SW480 (cell line): ENCODE results near the gene ST3GAL2.
"Not testable (repeated sequence)": the region's sequence is repeated elsewhere in the genome, so short reads cannot be mapped to it uniquely, and the experiment has no call there.

Source experiments
- DNase-seq: peaks from one replicate; pipeline ENCODE4 v3.0.0-alpha.2; 2016; ENCODE audit warnings: low spot score

The ST3GAL2 gene

GRCh38 chr16:70386289-70386986, 52.5 kb downstream of the ST3GAL2 start:
- not testable (repeated sequence) for DNase-seq

- DNase-seq: no peak
Measured at GRCh38 chr16:70383421-70383960, 55.4 kb downstream of the ST3GAL2 start.

- DNase-seq: no peak
Measured at GRCh38 chr16:70381604-70382342, 57.1 kb downstream of the ST3GAL2 start.

GRCh38 chr16:70380919-70381603, 57.8 kb downstream of the ST3GAL2 start:
- DNase-seq: peak; percentile 98

GRCh38 chr16:70380248-70380918, 58.5 kb downstream of the ST3GAL2 start:
- DNase-seq: peak; percentile 79

GRCh38 chr16:70378869-70379493, 59.9 kb downstream of the ST3GAL2 start:
- DNase-seq: no peak

- no peak for DNase-seq
Measured at GRCh38 chr16:70377782-70378181, 61.1 kb downstream of the ST3GAL2 start.

GRCh38 chr16:70375636-70376611, 63.0 kb downstream of the ST3GAL2 start:
- DNase-seq: no peak

GRCh38 chr16:70374213-70374612, 64.7 kb downstream of the ST3GAL2 start:
- DNase-seq: no peak

- no peak for DNase-seq
Measured at GRCh38 chr16:70372921-70373728, 65.8 kb downstream of the ST3GAL2 start.

- no peak for DNase-seq
Measured at GRCh38 chr16:70370924-70371323, 68.0 kb downstream of the ST3GAL2 start.

GRCh38 chr16:70370145-70370544, 68.8 kb downstream of the ST3GAL2 start:
- not testable (repeated sequence) for DNase-seq

GRCh38 chr16:70364399-70364798, 74.5 kb downstream of the ST3GAL2 start:
- DNase-seq: no peak

- no peak for DNase-seq
Measured at GRCh38 chr16:70359552-70359951, 79.3 kb downstream of the ST3GAL2 start.

GRCh38 chr16:70349783-70350182, 89.1 kb downstream of the ST3GAL2 start:
- no peak for DNase-seq

- DNase-seq: no peak
Measured at GRCh38 chr16:70348991-70349390, 89.9 kb downstream of the ST3GAL2 start.

GRCh38 chr16:70345840-70346239, 93.1 kb downstream of the ST3GAL2 start:
- no peak for DNase-seq

- no peak for DNase-seq
Measured at GRCh38 chr16:70342016-70342415, 96.9 kb downstream of the ST3GAL2 start.

- no peak for DNase-seq
Measured at GRCh38 chr16:70341600-70341999, 97.3 kb downstream of the ST3GAL2 start.

- DNase-seq: no peak
Measured at GRCh38 chr16:70337814-70338213, 101.1 kb downstream of the ST3GAL2 start.
